ENCODE data around the gene DCAKD.

DCAKD gene, protein sequence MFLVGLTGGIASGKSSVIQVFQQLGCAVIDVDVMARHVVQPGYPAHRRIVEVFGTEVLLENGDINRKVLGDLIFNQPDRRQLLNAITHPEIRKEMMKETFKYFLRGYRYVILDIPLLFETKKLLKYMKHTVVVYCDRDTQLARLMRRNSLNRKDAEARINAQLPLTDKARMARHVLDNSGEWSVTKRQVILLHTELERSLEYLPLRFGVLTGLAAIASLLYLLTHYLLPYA

GRCh38 chr17:45051060-45051719 is at the start of gene DCAKD:
TSS of gene DCAKD (minus strand) at chr17:45051632. CDS start at chr17:45034885, 16,747 bp downstream.
- TF ChIP-seq POLR2AphosphoS5 (IDR thresholded peaks at IDR 0.05; ENCODE audit: borderline replicate concordance, low read depth, low read length) (peak; percentile 79), FOXP2 (optimal IDR thresholded peaks at IDR 0.05; ENCODE audit: control extremely low read depth, extremely low read length, insufficient read depth) (no peak)
- peak within 1 kb of the TSS; percentile 94 for H3K9ac ChIP-seq (ENCODE audit: insufficient read length)
- H3K4me3 ChIP-seq = peak within 1 kb of the TSS; percentile 81
- H3K9me3 ChIP-seq (ENCODE audit: low read depth, low read length) = no peaks in the 10 kb centered on the region
- no peaks in the 10 kb centered on the region for H3K36me3 ChIP-seq (ENCODE audit: insufficient read depth, low read length)
- H3K27ac ChIP-seq = peak within 1 kb of the TSS; percentile 92
- no peak for DNase-seq (ENCODE audit: low read depth, low spot score)

DNA sequence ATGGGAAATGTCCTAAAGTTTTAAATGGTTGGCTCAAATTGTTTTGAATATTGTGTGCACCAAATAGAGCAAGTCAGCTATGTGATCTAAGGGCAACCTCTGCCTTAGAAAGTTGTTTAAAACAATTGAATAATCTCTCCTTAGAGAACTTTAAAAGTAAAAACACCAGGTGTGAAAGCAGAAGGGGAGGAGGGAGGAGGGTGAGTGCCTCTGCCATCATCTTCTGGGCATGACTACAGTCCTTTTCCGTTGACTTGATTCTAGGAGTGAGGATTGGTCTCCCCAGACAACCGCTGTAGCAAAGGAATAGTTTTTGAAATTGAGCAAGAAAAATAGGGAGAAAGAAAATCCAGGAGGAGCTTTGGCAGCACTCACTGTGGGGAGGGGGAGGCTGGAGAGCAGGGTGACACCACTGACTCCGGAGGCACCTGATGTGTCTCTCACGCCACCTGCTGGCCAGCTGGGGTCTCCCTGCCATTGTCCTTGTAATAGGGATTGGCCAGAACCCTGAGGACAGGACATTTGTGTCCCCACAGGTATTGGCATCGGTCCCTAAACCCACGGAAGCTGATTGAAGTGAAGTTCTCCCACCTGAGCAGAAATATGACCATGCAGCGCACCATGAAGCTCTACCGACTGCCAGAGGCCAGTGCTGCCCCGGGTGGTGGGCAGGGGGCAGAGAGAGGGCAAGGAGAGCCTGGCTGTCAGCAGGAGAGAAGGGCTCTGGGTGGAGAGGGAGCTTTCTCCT is 47.6 kb upstream of the DCAKD start:
- no peak overlapping the region for H3K4me3 ChIP-seq
- TF ChIP-seq FOXP2 (optimal IDR thresholded peaks at IDR 0.05; ENCODE audit: control extremely low read depth, extremely low read length, insufficient read depth) (no peak), EZH2 (IDR thresholded peaks at IDR 0.05) (no peak), POLR2AphosphoS5 (IDR thresholded peaks at IDR 0.05; ENCODE audit: borderline replicate concordance, low read depth, low read length) (no peak)
- H3K9ac ChIP-seq (ENCODE audit: insufficient read length) = no peak overlapping the region
- no peak overlapping the region for H3K27ac ChIP-seq
- H3K36me3 ChIP-seq (ENCODE audit: insufficient read depth, low read length) = peaks cover 80% of the 10 kb centered on the region
- DNase-seq (ENCODE audit: low read depth, low spot score) = no peak
- no peaks in the 10 kb centered on the region for H3K9me3 ChIP-seq (ENCODE audit: low read depth, low read length)

DNA sequence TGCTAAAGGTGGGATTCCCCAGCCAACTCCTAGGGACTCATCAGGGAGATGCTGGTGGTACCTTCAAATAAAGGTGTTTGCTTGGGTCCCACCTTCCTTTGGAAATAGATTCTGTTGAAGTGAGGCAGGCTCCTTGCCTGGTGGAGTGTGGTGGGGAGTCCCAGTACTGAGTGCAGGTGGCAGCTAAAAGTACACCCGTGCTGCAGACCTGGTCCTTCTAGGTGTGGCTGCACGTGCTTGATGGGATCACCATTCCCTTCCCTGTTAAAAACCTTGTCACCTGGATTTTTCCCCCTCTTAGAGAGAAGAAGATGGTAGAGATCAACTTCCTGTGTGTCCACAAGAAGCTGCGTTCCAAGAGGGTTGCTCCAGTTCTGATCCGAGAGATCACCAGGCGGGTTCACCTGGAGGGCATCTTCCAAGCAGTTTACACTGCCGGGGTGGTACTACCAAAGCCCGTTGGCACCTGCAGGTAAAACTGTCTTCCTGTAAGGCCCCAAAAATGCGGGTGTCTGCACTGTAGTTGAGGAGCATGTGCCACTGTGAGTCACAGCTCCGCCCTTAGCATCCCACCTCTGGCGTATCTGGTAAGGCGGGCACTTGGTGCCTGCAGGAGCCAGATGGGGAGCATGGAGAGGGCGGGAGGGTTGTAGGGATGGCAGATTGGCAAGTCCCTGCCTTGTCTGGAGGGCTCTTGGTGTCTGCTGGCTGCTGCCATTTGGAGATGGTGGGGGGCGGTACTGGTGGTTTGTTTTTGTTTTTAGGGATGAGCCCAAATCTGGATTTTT is 46.8 kb upstream of the DCAKD start:
- Histone ChIP-seq H3K9me3 (ENCODE audit: low read depth, low read length) (no peaks in the 10 kb centered on the region), H3K36me3 (ENCODE audit: insufficient read depth, low read length) (peaks cover 80% of the 10 kb centered on the region), H3K9ac (ENCODE audit: insufficient read length) (no peak overlapping the region), H3K4me3 (no peak overlapping the region), H3K27ac (no peak overlapping the region)
- TF ChIP-seq FOXP2 (optimal IDR thresholded peaks at IDR 0.05; ENCODE audit: control extremely low read depth, extremely low read length, insufficient read depth) = no peak
- no peak for TF ChIP-seq POLR2AphosphoS5 (IDR thresholded peaks at IDR 0.05; ENCODE audit: borderline replicate concordance, low read depth, low read length)
- no peak for TF ChIP-seq EZH2 (IDR thresholded peaks at IDR 0.05)
- DNase-seq (ENCODE audit: low read depth, low spot score) = no peak

GRCh38 chr17:45096926-45097325 is 45.5 kb upstream of the DCAKD start:
- Histone ChIP-seq H3K27ac (no peak overlapping the region), H3K9ac (ENCODE audit: insufficient read length) (no peak overlapping the region), H3K4me3 (no peak overlapping the region), H3K36me3 (ENCODE audit: insufficient read depth, low read length) (peaks cover 80% of the 10 kb centered on the region), H3K9me3 (ENCODE audit: low read depth, low read length) (no peaks in the 10 kb centered on the region)
- DNase-seq (ENCODE audit: low read depth, low spot score) = no peak
- no peak for TF ChIP-seq FOXP2 (optimal IDR thresholded peaks at IDR 0.05; ENCODE audit: control extremely low read depth, extremely low read length, insufficient read depth)
- no peak for TF ChIP-seq EZH2 (IDR thresholded peaks at IDR 0.05)
- no peak for TF ChIP-seq POLR2AphosphoS5 (IDR thresholded peaks at IDR 0.05; ENCODE audit: borderline replicate concordance, low read depth, low read length)

DNA sequence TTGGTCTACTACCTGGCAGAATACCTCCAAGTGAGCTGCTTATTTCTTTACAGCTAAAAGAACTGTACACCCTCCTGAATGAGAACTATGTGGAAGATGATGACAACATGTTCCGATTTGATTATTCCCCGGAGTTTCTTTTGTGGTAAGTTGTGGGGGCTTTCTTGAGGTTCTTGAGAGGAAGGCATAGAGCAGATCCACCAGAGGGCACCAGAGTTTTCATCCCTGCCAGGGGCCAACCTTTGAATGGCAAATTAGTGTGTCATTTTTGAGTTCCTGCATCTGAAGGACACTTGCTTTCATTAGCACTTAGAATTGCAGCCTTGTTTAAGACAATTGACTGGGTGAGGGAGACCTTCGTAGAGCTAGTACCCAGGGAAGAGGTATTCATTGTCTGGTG is 44.7 kb upstream of the DCAKD start:
- no peak for TF ChIP-seq POLR2AphosphoS5 (IDR thresholded peaks at IDR 0.05; ENCODE audit: borderline replicate concordance, low read depth, low read length)
- no peak for TF ChIP-seq EZH2 (IDR thresholded peaks at IDR 0.05)
- no peak for TF ChIP-seq FOXP2 (optimal IDR thresholded peaks at IDR 0.05; ENCODE audit: control extremely low read depth, extremely low read length, insufficient read depth)
- no peak for DNase-seq (ENCODE audit: low read depth, low spot score)

DNA sequence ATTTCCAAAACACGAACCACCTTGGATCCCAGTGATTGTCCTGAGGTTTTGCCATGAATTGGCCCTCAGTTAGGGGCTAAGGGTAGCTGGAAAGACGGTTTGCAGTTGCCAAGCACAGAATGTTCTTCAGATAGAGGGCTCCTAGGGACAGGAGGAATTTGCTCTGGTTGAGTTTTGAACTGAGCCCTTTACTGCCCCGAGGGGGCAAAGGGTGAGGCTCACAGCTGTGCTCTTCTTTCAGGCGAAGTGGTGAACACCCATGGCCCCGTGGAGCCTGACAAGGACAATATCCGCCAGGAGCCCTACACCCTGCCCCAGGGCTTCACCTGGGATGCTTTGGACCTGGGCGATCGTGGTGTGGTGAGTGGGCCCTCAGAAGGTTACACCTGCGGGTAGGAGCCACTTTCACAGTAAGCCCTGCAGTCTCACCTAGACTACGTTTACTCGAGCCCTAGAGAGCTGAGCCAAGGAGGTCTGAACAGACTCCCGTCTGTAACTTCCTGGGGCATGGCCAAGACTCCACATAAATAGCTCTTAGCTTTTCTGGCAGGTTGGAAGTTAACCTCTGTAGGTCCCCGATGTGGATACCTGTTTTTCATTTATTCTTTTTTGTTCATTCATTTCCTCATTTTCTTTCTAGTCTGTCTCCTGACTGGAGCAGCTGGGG is 42.1 kb upstream of the DCAKD start:
- peaks cover 84% of the 10 kb centered on the region for H3K36me3 ChIP-seq (ENCODE audit: insufficient read depth, low read length)
- DNase-seq (ENCODE audit: low read depth, low spot score) = no peak
- no peaks in the 10 kb centered on the region for H3K9me3 ChIP-seq (ENCODE audit: low read depth, low read length)
- H3K4me3 ChIP-seq = no peak overlapping the region
- H3K27ac ChIP-seq = no peak overlapping the region
- no peak overlapping the region for H3K9ac ChIP-seq (ENCODE audit: insufficient read length)
- TF ChIP-seq POLR2AphosphoS5 (IDR thresholded peaks at IDR 0.05; ENCODE audit: borderline replicate concordance, low read depth, low read length) = no peak
- no peak for TF ChIP-seq FOXP2 (optimal IDR thresholded peaks at IDR 0.05; ENCODE audit: control extremely low read depth, extremely low read length, insufficient read depth)
- TF ChIP-seq EZH2 (IDR thresholded peaks at IDR 0.05) = no peak

More for the DNA sequence above, 44.7 kb upstream of the DCAKD start:
- Histone ChIP-seq H3K9ac (ENCODE audit: insufficient read length) (no peak overlapping the region), H3K9me3 (ENCODE audit: low read depth, low read length) (no peaks in the 10 kb centered on the region), H3K4me3 (no peak overlapping the region), H3K27ac (no peak overlapping the region), H3K36me3 (ENCODE audit: insufficient read depth, low read length) (peaks cover 83% of the 10 kb centered on the region)

DNA sequence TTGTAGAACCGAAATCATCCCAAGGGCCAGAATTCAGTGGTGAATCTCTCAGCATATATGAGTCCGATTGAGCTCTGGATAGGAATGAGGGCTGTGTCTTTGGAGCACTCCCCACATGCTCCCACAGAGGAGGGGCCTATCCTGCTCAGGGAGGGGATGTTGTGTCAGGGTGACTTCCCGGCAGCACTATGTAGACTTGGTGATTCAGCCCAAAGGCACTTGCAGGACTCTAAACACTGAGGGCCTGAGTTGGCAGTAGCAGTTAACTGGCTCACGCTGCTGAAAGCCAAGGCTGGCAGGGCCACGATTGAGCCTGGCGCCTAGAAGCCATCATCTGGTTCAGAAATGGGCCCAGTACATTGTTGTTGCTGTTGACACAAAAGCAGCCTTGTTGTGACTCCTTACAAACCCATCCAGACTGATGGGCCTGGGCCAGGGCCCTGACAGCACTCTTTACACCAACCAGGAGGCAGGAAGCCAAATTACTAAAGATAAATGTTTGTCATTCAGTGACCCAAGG is 41.5 kb upstream of the DCAKD start:
- TF ChIP-seq FOXP2 (optimal IDR thresholded peaks at IDR 0.05; ENCODE audit: control extremely low read depth, extremely low read length, insufficient read depth) = no peak
- no peak for TF ChIP-seq POLR2AphosphoS5 (IDR thresholded peaks at IDR 0.05; ENCODE audit: borderline replicate concordance, low read depth, low read length)
- DNase-seq (ENCODE audit: low read depth, low spot score) = no peak
- Histone ChIP-seq H3K4me3 (no peak overlapping the region), H3K9me3 (ENCODE audit: low read depth, low read length) (no peaks in the 10 kb centered on the region), H3K27ac (no peak overlapping the region), H3K9ac (ENCODE audit: insufficient read length) (no peak overlapping the region), H3K36me3 (ENCODE audit: insufficient read depth, low read length) (peaks cover 84% of the 10 kb centered on the region)
